OCI-LY1 (cell line): Measurements from ENCODE around the gene KIF11.

ENCODE experiments used
- H2AFZ ChIP-seq: fragments of 200-600 bp; sonication (generic), shearing (Covaris generic); 2 replicates; pipeline ENCODE4 v1.6.0; 2014; ENCODE audit warnings: antibody characterized with exemption, mild to moderate bottlenecking, low read length
- H3F3A ChIP-seq: fragments of 200-600 bp; sonication (generic), shearing (Covaris generic); 2 replicates; pipeline ENCODE4 v1.6.0; 2014; ENCODE audit warnings: mild to moderate bottlenecking, antibody characterized with exemption, low read length, moderate library complexity; ENCODE audit not compliant: insufficient read depth
- H3K27ac ChIP-seq: fragments of 200-600 bp; sonication (generic); 2 replicates; pipeline ENCODE4 v1.5.1; 2014; ENCODE audit warnings: low read length, mixed run types, mild to moderate bottlenecking, low read depth; ENCODE audit not compliant: poor library complexity, severe bottlenecking
- H3K27me3 ChIP-seq: fragments of 200-600 bp; sonication (generic); 2 replicates; pipeline ENCODE4 v1.6.0; 2014; ENCODE audit warnings: antibody characterized with exemption, mild to moderate bottlenecking, low read length, moderate library complexity; ENCODE audit not compliant: insufficient read depth
- H3K36me3 ChIP-seq: fragments of 200-600 bp; sonication (generic); 2 replicates; pipeline ENCODE4 v1.6.1; 2014; ENCODE audit warnings: mild to moderate bottlenecking, antibody characterized with exemption, low read length, moderate library complexity, mixed read lengths; ENCODE audit not compliant: insufficient read depth
- H3K4me1 ChIP-seq: fragments of 200-600 bp; sonication (generic); 2 replicates; pipeline ENCODE4 v1.5.1; 2014; ENCODE audit warnings: mild to moderate bottlenecking, low read length, moderate library complexity; ENCODE audit not compliant: insufficient read depth, severe bottlenecking
- H3K4me2 ChIP-seq: fragments of 200-600 bp; sonication (generic), shearing (Covaris generic); 2 replicates; pipeline ENCODE4 v1.6.1; 2014; ENCODE audit warnings: low read length
- H3K4me3 ChIP-seq: fragments of 200-600 bp; sonication (generic); 2 replicates; pipeline ENCODE4 v1.5.1; 2014; ENCODE audit warnings: low read length, low read depth, mild to moderate bottlenecking, mixed read lengths; ENCODE audit not compliant: poor library complexity, severe bottlenecking
- H3K79me2 ChIP-seq: fragments of 200-600 bp; shearing (Covaris generic); 2 replicates; pipeline ENCODE4 v1.6.1; 2016; ENCODE audit warnings: mixed run types, low read length, mixed read lengths; ENCODE audit not compliant: insufficient read depth
- H3K9ac ChIP-seq: fragments of 200-600 bp; sonication (generic), shearing (Covaris generic); 2 replicates; pipeline ENCODE4 v1.6.1; 2014; ENCODE audit warnings: mild to moderate bottlenecking, low read length, mixed read lengths
- H3K9me2 ChIP-seq: fragments of 200-600 bp; sonication (generic), shearing (Covaris generic); 2 replicates; pipeline ENCODE4 v1.6.1; 2014; ENCODE audit warnings: low read depth, mild to moderate bottlenecking, low read length, mixed read lengths
- H3K9me3 ChIP-seq: fragments of 200-600 bp; shearing (Covaris generic); 2 replicates; pipeline ENCODE4 v1.6.1; 2014; ENCODE audit warnings: low read length, mixed read lengths
- H4K20me1 ChIP-seq: fragments of 200-600 bp; sonication (generic), shearing (Covaris generic); 2 replicates; pipeline ENCODE4 v1.6.0; 2016; ENCODE audit warnings: mild to moderate bottlenecking, low read length; ENCODE audit not compliant: insufficient read depth
- EZH2 ChIP-seq: fragments of 200-600 bp; sonication (generic), shearing (Covaris generic); IDR thresholded peaks from 2 replicates; pipeline ENCODE4 v1.8.0; 2017; ENCODE audit warnings: borderline replicate concordance, mixed run types, mild to moderate bottlenecking, antibody characterized with exemption, low read length, moderate library complexity, mixed read lengths
- TF ChIP-seq, protein P1 (sequence below): fragments of 200-600 bp; sonication (generic), shearing (Covaris generic); IDR thresholded peaks from 2 replicates; pipeline ENCODE4 v1.5.1; 2017; ENCODE audit warnings: mild to moderate bottlenecking, antibody characterized with exemption, low read length, moderate library complexity, mixed read lengths

The KIF11 gene

DNA sequence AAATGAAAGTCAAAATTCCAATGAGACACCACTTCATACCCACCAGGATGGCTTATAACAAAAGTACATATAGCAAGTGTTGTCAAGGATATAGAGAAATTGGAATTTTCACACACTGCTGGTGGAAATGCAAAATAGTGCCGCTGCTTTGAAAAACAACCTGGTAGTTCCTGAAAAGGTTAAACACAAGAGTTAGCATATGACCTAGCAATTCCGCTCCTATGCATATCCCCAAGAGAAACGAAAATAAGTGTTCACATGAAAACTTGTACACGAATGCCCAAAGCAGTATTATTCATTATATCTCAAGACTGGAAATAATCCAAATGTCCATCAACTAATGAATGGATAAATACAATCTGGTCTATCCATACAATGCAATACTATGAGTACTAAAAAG is 33.9 kb upstream of the KIF11 start:
- Histone ChIP-seq H3K4me1 (no peaks in the 10 kb centered on the region), H3K9me2 (no peaks in the 10 kb centered on the region), H3K4me3 (no peak overlapping the region), H3K9ac (no peak overlapping the region), H3K27ac (no peak overlapping the region), H3K79me2 (0 out of 2 replicates have a peak, but pooled peaks cover 8% of the 10 kb centered on the region), H3K27me3 (no peaks in the 10 kb centered on the region), H3K36me3 (peaks cover 41% of the 10 kb centered on the region), H2AFZ (no peak overlapping the region), H3K4me2 (no peak overlapping the region), H3F3A (no peaks in the 10 kb centered on the region), H4K20me1 (no peaks in the 10 kb centered on the region), H3K9me3 (no peaks in the 10 kb centered on the region)
- no peak for TF ChIP-seq EZH2
- TF ChIP-seq, protein P1, sequence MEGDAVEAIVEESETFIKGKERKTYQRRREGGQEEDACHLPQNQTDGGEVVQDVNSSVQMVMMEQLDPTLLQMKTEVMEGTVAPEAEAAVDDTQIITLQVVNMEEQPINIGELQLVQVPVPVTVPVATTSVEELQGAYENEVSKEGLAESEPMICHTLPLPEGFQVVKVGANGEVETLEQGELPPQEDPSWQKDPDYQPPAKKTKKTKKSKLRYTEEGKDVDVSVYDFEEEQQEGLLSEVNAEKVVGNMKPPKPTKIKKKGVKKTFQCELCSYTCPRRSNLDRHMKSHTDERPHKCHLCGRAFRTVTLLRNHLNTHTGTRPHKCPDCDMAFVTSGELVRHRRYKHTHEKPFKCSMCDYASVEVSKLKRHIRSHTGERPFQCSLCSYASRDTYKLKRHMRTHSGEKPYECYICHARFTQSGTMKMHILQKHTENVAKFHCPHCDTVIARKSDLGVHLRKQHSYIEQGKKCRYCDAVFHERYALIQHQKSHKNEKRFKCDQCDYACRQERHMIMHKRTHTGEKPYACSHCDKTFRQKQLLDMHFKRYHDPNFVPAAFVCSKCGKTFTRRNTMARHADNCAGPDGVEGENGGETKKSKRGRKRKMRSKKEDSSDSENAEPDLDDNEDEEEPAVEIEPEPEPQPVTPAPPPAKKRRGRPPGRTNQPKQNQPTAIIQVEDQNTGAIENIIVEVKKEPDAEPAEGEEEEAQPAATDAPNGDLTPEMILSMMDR: no peak

DNA sequence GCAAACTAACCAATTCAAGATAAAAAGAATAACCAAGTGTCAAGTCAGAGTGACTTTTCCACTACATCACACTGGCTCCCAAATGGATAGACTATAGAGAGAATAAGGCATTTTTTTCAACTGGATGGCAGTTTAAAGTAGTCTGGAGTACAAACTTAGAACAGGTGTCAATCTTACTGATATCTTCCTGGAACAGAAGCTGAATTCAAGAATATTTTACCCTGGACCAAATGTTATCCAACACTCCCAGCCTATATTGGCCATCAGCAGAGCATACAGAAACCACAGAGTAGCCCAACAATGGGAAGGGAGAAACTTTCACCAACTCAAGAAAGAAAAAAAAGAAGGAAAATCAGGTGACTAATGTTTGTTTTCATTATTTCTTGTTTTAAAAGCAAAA is 30.5 kb upstream of the KIF11 start:
- H4K20me1 ChIP-seq: no peaks in the 10 kb centered on the region
- no peaks in the 10 kb centered on the region for H3F3A ChIP-seq
- H3K79me2 ChIP-seq: peaks cover 16% of the 10 kb centered on the region; the same call in 1 of the 2 replicates
- TF ChIP-seq, protein P1: no peak
- no peak for TF ChIP-seq EZH2
- peaks cover under 1% of the 10 kb centered on the region for H3K4me1 ChIP-seq
- H3K9me3 ChIP-seq: no peaks in the 10 kb centered on the region
- no peak overlapping the region for H3K27ac ChIP-seq
- no peaks in the 10 kb centered on the region for H3K9me2 ChIP-seq
- H3K36me3 ChIP-seq: peaks cover 26% of the 10 kb centered on the region
- no peak overlapping the region for H3K4me3 ChIP-seq
- H3K27me3 ChIP-seq: no peaks in the 10 kb centered on the region
- H3K4me2 ChIP-seq: no peak overlapping the region
- no peak overlapping the region for H2AFZ ChIP-seq
- no peak overlapping the region for H3K9ac ChIP-seq

DNA sequence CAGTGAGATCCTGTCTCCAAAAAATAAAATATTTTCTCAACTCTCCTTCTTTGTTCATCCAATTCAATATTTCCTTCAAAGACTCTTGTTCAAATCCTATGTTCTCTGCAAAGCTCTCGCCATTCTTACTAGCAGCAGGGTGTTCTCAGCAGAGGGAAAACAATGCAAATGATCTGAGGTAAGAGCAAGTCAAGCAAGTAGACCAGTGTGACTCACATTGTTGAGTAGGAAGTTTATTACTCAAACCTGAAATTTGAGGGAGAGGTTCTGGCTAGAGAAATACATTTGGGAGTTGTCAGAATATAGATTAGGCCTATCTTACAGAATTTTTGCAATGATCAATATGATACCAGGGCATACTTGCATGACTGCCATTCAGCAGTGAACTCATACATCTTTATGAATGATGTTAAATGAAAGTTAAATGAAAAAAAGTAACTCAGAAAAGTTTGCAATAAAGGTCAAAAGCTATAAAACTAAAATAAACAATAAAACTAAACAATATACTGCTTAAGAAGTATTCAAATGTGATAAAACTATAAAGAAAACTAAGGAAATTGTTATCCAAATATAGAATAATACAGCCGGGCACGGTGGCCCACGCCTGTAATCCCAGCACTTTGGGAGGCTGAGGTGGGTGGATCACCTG is 24.9 kb upstream of the KIF11 start:
- no peak overlapping the region for H3K4me3 ChIP-seq
- no peaks in the 10 kb centered on the region for H4K20me1 ChIP-seq
- H2AFZ ChIP-seq: no peak overlapping the region
- H3K4me1 ChIP-seq: peaks cover 31% of the 10 kb centered on the region
- no peak for TF ChIP-seq EZH2
- TF ChIP-seq, protein P1: no peak
- H3K9ac ChIP-seq: no peak overlapping the region
- no peaks in the 10 kb centered on the region for H3K9me3 ChIP-seq
- no peaks in the 10 kb centered on the region for H3K27me3 ChIP-seq
- H3K27ac ChIP-seq: no peak overlapping the region
- no peaks in the 10 kb centered on the region for H3K9me2 ChIP-seq
- H3K79me2 ChIP-seq: peaks cover 27% of the 10 kb centered on the region
- 0 out of 2 replicates have a peak overlapping the region, but pooled peaks have one; percentile 6 for H3K4me2 ChIP-seq
- peaks cover 10% of the 10 kb centered on the region; the same call in 1 of the 2 replicates for H3K36me3 ChIP-seq
- no peaks in the 10 kb centered on the region for H3F3A ChIP-seq
